Activated CD4-positive, alpha-beta T cell treated with anti-CD3 and anti-CD28 coated beads, Interleukin-10, Interleukin-2, amounts not matched to agents 100 ng/mL and 50 ng/mL, durations not matched to agents 16 hours and 8 hours (primary cell): ENCODE data around the gene JAKMIP1.

Source experiments
- DNase-seq: peaks from one replicate; pipeline ENCODE4 v3.0.0-alpha.2; 2020

JAKMIP1 gene

DNA sequence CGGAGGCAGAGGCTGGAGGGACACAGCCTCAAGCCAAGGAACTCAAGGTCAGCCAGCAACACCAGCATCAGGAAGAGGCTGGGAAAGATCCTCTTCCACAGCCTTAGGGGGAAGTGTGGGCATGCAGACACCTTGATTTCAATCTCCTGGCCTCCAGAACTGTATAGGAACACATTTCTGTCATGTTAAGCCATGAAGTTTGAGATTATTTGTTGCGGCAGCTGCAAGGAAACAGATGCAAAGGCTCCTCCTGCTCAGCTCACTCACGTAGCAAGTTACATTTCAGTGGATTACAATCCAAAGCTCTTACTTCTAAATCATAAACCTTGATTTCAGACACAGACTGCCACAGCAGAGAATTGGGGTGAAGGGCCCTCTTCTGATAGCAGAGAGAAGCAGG lies 113.5 kb downstream of the JAKMIP1 start:
- DNase-seq = no peak

DNA sequence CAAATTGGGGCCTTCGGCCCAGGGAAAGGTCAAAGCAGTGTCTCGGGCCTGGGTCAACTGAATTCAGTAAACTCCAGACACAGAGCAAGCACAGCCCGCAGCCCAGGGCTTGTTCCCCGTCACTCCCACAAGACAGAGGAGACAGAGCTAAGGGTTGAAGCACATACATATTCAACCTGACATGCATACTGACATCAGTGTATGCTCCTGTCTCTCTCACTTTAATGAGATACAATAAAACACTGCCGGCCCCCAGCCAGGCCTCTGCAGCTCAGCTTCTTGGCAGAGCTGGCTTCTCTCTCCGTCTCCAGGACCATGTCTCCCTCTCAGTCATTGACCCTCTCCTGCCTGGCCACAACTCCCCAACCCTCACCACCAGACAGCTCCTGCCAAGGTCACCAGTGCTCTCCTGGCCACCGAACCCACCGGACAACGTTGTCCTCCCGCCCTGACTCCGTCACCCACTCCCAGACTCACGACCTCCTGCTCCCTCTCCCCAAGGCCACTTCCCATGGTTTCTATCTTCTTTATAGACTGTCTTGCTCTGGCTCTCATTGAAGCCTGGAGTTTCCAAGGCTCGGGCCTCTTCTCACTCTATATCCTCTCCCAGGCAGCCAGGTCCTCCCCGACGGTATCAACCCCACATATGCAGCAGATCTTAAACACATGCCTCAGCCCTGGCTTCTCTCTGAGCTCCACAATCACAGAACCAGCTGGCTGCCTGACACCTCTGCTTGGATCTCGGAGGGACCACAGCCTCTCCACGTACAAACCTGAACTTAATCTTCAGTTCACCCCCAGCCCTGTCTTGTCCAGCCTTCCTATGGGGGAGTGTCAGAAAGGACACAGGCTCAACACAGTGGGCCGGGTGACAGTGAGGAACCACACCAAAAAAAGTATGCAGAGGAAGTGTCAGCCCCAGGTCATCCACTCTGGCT lies 114.4 kb downstream of the JAKMIP1 start:
- no peak for DNase-seq

DNA sequence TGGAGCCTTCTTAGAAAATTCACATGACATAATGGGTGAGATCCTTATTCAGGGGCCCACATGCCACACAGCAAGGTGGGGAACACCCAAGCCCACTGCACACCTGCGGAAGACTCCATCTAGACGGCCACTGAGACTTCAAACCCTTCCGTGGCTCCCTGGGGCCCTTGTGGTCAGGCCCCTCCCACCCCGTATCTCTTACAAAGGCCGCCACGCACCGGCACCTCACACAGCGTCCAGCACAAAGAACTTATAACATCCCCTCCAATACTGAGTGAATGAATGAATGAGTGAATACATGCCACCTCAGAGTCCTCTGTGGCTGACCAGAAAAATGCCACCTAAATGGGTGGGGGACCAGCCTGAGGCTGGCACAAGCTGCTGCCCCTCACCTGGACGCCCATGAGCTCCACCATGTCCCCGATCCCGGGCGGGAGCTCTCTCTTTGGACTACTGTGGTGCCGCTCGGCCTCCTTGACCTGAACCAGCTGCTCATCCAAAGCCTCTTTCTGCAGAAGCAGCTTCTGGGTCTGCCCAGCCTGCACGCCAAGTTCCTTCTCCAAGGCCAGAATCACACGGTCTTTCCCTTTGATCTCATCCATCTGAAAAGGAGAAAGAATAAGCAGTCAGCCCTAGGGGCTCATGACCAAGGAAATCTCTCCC lies 115.2 kb downstream of the JAKMIP1 start:
- DNase-seq = no peak

DNA sequence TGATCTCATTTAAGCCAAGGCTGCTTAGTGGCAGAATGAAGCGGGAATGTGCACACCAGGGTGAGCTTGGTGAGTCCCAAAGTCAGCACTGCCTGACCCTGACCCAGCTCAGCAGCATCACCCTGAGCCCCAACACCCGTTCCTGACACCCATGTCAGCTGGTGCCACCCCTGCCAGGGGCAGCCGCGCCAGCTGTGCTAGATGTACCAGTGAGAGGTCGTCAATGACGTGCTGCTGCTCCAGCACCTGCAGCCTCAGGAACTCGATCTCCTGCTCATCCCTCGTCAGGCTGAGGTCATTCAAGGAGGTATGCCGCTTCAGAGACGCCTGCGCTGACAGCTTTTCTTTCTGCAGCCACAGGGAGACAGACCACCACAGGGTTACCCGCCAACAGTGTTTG lies 120.4 kb downstream of the JAKMIP1 start:
- no peak for DNase-seq

DNA sequence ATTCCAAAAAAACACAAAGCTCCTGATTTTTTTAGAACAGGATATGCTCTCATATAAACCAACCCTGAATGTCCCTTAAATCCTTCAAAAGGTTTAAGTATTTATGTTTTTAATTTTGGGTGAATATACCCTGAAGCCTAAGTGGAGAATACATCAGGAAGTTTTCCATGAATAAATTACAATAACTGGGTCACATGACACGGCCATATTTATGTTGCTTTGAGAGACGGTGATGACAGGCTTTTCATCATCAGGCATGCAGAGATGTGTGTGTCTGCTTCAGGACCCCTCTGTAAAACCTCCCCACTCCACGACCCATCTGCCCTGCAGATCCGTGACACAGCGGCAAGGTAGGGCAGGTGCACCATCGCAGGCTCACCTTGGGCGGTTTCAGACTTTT lies 121.8 kb downstream of the JAKMIP1 start:
- DNase-seq = no peak

DNA sequence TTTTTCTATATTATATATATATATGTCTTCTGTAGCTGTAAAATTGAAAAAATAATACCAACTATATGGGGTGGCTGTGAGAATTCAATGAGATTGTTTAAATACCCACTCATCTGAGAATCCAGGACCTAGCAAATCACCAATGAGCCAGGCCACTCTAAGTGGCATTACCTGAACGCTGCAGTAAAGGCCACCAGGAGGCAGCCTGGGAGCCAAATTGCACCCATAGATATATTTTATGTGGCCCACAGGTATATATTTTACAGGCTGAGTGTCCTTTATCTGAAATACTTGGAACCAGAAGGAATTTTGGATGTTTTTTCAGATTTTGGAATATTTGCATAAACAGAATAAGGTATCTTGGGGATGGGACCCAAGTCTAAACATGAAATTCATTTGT lies 124.0 kb downstream of the JAKMIP1 start:
- DNase-seq = peak; percentile 22

DNA sequence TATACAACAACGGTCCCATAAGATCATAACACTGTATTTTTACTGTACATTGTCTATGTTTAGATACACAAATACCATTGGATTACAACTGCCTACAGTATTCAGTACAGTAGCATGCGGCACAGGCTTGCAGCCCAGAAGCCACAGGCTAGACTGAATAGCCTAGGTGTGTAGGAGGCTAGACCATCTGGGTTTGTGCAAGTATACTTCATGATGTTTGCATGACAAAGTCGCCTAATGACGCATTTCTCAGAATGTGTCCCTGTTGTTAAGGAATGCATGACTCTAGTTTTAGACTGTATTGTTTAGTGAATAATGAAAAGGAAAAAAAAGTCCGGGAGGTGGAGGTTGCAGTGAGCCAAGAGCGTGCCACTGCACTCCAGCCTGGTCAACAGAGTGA lies 125.6 kb downstream of the JAKMIP1 start:
- DNase-seq = no peak

DNA sequence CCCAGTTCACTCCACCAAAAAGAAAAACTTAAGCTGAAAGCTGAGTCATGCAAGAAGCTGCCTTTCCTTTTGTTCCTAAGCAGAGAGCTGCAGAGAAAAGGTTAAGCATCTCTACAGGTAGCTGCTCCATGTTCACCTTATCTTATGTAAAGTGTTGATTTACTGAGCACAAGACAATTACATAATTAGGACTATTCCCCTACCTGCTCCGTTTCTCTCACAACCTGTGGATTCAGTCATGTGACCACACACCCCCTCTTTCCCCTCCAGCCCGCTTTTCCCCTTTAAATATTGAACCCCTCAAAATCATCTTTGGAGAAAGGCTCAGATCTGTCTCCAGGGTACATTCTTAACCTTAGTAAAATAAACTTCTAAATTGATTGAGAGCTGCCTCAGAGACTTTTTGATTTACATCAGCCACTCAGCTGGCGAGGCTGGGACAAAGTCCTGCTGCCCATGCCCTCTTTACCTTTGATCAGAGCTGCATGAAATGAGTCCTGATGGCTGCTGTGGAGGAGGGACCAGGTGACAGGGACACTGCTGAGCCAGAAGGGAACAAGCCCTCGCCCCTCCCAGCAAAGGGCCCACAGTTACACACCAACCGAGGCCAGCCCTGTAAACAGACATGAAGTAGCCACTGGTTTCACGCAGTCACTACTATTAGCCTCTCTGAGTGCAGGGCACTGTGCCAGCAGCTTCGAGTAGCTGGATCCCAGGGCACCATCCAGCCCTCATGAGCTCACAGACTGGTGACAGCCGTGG lies 128.2 kb downstream of the JAKMIP1 start:
- DNase-seq = no peak

DNA sequence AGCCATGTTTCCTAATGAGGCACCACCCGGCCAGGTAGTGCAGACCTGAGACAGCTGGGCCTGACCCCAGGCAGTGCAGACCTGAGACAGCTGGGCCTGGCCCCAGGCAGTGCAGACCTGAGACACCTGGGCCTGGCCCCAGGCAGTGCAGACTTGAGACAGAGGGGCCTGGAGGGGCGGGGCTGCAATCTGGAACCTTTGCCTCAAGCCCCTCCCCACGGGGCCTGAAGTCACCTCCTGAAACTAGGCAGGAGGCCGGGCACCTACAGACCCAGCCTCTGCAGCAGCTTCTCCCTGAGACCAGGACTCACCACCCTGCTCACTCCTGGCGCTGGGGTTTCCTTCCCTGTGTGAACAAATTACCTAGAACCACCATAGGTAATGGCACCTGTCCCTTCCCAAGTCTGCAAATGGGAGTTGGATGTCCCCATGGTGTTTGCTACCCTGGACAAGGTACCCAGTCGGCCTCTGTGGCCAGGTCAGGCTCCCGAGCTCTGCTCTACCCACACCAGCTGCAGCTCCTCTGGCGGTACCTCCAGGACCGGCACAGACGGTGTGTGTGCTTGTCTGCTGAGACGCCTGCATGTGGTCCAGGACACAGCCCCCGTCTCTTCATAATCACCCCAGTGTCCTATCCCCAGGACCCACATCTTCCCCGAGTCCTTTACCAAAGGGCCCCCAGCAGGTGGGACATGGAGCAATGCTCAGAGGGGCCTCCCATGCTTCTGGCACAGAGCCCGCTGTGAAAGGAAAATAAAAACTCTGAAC lies 129.0 kb downstream of the JAKMIP1 start:
- DNase-seq = no peak

DNA sequence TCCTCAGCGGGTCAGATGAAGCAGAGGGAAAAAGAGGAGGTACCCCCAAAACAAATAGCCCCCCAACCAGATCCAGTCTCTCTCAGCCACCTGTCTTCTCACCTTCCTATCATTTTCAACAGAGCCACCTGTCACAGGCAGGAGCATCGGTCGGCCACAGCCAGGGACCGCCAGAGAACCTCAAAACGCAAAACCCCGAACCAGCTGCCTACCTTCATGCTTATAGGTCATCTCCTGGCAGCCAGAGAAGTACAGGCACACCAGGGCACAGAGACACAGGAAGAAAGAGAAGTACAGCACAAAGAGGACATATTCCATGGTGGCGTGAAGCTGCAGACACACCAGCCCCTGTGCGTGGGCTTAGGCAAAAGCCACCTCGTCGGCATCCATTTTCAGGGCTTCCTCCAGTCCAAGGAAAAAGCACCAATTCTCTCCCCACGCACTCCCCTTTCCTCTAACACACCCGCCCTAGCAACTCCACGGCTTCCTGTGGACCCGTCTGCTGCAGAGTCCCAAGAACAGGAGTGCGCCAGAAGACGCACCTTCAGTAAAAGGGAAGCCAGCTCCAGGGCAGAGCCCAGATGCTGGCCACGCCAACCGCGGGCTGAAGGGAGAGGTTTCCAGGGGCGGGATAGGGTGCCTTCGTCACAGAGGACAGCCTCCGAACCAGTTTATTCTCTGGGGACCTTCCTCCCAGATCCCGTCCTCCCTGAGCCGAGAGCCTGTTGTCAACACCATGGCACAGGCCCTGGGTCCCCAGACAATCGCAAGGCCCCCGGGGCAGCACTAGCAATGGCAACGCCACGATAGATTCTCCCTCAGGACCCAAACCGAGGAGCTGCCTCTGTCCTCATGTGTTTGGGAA lies 130.3 kb downstream of the JAKMIP1 start:
- DNase-seq = no peak

DNA sequence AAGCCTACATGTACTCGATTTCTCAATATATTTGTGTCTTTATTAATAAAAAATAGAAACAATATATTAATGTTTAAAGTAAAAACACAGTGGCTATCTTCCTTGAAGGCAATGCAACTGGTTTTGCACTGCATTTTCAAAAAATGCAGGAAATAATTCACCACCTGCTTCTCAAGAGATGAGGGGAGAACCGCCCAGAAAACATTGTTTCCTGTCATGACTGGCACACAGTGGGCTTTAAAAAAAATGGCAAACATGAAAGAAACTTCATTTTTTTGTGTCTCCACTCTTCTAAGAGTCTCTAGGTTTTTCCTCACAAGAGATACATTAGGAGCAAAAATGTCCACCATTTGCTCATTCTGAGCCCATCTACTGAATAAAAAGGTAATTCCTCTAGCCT lies 131.4 kb downstream of the JAKMIP1 start:
- DNase-seq = no peak

DNA sequence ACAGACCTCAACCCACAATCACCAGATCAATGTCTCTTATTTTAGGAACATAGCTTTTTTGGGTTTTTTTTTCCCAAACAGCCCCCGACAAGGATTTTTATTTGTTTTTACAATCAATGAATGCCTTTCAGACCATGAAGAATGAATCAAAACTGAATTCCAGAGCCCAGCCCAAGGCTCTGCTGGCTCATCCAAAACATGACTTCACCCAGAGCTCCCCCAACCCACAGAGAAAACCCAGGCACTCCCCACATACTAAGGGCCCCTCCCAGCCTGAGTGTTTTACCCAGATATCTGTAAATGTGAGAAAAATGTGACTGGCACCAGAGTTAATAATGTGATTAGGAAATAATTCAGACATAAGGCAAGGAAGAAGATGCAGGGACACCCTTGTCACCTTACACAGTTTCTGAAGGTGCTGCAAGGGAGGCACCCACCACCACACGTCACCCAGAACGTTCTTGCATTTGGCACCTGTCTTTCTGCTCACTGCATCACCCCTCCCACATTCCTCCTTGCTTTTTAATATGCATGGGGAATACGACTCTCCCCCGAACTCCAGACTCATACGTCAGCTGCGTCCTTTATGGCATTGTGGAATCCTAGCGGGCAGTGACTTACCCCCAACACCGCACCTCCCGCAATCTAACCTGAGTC lies 134.3 kb downstream of the JAKMIP1 start:
- DNase-seq = no peak

DNA sequence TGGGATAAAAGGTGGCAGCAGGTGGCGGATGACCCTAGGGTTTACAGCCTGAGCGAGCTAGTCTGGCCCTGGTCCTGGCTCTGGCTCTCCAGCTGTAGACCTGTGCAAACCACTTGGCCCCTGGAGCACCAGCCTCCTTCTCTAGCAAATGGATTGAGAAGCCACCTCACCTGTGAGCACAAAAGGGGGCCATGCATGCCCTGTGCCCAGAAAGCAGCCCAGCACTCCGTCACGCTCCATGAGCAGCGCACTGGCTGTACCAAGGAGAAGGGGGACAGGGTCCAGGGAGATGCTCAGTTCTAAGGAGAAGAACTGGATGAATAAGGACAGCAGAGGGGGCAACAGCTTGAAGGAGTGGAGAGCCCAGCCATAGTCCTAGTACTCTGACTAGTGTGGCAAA lies 135.2 kb downstream of the JAKMIP1 start:
- DNase-seq = no peak

DNA sequence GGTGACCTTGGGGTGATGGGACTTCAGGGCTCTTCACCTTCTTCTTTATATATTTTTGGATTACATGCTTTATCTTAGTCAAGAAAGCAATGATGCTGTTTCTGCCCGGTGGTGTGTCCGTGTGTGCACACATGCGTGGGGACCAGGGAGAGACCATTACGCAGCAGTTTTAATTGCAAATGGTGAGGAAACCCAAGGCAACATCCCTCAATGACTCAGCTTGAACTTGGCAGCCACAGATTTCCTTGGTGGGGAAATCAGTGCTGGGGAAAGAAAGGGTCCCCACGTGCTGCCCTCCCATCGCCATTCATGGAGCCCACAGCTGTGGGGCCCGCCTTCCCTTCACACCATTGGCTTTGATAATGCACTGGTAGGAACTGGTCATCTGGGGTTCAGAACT lies 136.0 kb downstream of the JAKMIP1 start:
- DNase-seq = no peak

DNA sequence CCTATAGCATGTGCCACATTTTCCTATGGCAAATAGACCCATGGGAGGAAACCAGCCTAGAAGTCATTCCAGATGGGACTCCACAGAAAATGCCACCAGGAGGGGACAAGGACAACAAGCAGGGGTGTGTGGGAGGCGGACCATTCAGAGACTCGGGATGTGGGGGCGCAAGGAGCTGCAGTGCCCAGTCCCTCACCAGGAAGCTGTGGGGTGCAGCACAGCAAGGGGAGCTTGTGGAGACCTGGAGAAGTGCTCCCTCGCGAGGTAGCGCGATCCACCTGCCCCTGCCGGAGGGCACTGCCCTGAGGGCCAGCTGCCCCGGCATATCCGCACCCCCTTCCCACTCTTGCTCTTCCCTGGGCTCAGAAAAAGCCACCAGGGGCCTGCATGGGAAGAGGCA lies 136.7 kb downstream of the JAKMIP1 start:
- no peak for DNase-seq

DNA sequence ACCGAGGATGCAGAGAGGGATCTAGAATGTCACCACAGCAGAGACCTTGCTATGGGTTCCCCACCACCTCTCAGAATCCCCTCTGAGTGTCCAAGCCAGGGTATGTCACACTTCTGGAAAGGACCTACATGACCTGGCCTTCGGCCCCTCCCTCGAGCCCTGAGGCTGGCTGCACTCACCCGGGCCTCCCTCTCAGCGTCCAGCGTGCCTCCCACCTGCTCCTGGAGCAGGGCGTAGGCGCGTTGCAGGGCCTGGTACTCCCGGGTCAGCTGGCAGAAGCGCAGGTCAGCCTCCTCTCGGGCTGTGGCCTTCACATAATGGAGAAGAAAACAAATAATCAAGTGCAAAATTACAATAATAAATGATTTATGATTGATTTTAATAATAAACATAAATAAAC lies 138.2 kb downstream of the JAKMIP1 start:
- DNase-seq = no peak

DNA sequence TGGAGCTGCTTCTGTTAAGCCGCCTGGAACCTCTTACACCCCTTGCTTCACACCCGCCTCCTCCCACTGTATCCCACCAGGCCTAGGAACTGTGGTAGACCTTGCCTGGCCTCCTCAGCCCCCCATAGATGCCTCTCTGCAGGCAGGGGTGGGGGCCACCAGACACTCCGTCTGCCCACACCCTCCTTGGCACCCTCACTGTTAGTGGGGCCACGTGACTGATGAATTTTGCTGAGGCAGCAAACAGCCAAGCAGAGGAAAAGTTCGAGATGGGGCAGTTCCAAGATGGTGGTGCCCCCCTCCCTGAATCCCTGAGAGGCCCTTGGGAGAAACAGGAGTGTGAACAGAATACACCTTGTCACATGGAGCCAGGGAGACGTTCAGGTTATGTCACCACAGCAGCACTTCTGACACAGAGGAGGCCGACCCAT lies 141.0 kb downstream of the JAKMIP1 start:
- no peak for DNase-seq

DNA sequence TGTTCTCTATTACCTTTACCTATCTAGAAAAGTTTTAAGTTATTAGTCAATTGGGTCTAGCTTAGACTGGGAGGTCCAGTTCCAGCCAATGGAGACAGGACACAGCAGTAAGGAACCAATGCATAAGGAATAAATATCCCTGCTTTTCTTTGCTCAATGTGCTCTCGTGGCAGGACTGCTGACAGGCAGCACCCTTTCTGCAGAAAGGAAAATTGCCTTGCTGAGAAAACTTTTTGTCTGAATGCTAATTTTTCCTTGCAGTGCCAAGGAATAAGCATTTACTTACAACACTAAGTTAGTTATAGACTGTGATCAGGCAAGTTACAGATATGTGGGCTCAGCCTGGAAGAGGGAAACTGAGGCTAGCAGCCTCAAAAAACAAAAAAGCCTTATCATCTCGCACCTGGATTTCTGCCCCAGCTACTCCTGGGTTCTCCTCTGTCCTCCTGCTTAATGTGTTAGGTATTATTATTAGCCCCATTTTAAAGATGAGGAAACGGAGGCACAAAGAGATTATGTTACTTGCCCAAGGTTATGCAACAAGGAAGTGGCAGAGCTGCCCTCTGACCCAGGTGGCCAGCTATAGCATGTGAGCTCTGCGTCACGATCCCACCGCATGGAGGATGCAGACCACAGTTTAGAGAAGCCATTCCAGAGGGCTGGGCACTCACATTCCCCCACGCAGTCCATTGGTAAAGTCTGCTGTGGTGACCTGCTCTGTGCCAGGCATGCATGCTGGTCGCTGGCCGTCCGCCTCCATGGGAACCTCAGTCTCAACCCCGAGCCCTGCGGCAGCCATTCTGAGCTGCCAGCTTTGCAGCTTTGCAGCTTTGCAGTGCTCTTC lies 141.6 kb downstream of the JAKMIP1 start:
- DNase-seq = no peak

DNA sequence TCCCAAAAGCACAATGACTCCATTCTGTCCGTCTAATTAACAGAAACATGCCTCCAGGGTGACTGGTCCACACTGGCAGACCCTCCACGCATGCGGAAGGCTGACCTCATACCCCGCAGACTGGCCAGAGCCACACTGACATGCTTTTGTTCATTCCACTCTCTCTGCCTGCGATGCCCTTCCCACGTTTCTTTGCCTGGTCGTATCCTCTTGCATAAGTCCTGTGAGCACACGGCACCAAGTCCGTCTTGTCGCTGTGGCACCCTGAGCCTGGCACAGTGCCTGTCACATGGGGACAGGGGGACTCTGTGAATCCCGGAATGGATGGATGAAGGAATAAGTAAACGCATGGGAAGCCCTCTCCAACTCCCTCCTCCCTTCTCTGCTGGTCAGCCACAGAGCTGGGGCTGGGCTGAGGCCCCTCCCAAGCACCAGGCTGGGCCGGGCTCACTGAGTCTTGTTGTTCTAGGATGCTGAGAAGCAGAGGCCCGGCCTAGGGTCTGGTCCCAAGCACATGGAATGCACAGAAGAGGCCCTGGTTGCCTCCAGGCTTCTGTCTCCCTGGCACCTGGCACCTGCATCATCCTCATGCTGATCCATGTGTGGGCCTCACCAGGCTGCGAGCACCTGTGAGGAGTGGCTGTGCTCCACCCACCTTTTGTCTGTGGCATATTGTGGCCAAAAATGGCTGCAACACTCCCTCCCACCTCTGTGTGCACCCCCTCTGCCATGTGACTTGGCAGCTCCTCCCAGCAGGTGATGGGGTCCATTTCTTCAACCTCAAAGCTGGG lies 143.2 kb downstream of the JAKMIP1 start:
- DNase-seq = no peak
